ENCODE results near the gene ALPK3. TPM values are rescaled to one million over a fixed set of nuclear protein-coding genes. Genes with fewer than 3 reads are reported as not detected.

ALPK3 gene
- total and polyA plus RNA-seq, 2 donors (not counting 3 experiments of a cell fraction or from before 2014, with no cell fraction given), result 18.4 to 36.2 TPM

DNA sequence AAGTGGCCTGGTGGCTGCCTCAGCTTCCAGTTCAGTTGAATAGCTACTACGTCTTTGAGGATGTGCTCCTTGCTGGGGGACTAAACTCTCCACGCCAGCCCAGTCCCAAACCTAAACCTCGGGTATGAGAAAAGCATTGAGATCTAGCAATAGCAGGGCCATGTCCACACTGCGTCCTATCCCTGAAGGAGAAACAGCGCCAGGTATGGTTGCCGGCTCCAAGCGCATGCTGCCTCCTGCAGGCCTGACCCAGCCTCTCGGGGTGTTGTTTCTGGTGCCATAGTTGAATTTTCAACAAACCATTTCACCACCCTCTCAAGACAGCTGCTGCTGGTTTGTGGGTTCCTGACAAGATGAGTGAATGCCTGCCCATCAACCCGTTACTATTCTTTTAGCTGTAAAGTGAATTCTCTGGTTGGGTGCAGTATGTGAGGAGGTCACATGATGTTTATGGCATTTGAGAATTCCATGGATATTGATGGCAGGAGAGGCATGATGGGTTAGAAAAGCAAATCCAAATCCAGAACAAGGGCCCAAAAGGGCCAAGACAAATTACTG lies 54.4 kb downstream of the ALPK3 start:
- H4K20me1 ChIP-seq (replicated peaks; ENCODE audit: control insufficient read depth, extremely low read depth, insufficient read depth, low read length), result no peaks in the 10 kb centered on the region
- H3K9me3 ChIP-seq (replicated peaks; ENCODE audit: control insufficient read depth, insufficient read depth, low read length), result no peaks in the 10 kb centered on the region
- ChIA-PET POLR2A (no interaction called here), CTCF (interaction anchor here (1.9 to 3.1 kb wide), 1 partner anchor 57 kb away, joined by 12 read pairs; no protein-coding TSS in a partner anchor)
- H3K27me3 ChIP-seq (ENCODE audit: control insufficient read depth in 2 of 2, insufficient read depth in 2 of 2, low read length in 2 of 2), result no peaks in the 10 kb centered on the region
- H3K27ac ChIP-seq (ENCODE audit: insufficient read depth, low read depth, low read length), result no peak overlapping the region
- H3K9me1 ChIP-seq (replicated peaks; ENCODE audit: control insufficient read depth, extremely low read depth, insufficient read depth, low read length), result no peaks in the 10 kb centered on the region
- no peak overlapping the region for H3K4me2 ChIP-seq (ENCODE audit: insufficient read depth, low read length)
- H3K4me1 ChIP-seq (ENCODE audit: control insufficient read depth, extremely low read depth, insufficient read depth, low read length), result no peaks in the 10 kb centered on the region
- no peaks in the 10 kb centered on the region for H3K79me2 ChIP-seq (ENCODE audit: control insufficient read depth, insufficient read depth, low read length)
- intact Hi-C loops (cut with micrococcal nuclease) (no loop called here), dilution Hi-C loops (cut with MboI; ENCODE audit: extremely low pct_ligation_motif_present, low sequenced_read_pairs) (no loop called here)
- no TSS peak for BruUV-seq (replicated peaks)
- TF ChIP-seq POLR2AphosphoS5 (IDR thresholded peaks at IDR 0.05; ENCODE audit: insufficient read depth, low read depth, low read length) (no peak), FOS (IDR thresholded peaks at IDR 0.05; ENCODE audit: borderline replicate concordance, insufficient read depth, low read length) (no peak), JUN (IDR thresholded peaks at IDR 0.05; ENCODE audit: borderline replicate concordance, insufficient read depth, insufficient read length, low read depth) (no peak), MYC (IDR thresholded peaks at IDR 0.05; ENCODE audit: low read depth, low read length) (no peak), EZH2 (IDR thresholded peaks at IDR 0.05; ENCODE audit: borderline replicate concordance, low read depth, low read length, severe bottlenecking) (no peak), POLR2A (IDR thresholded peaks at IDR 0.05; ENCODE audit: low read depth, low read length) (no peak), GATA2 (IDR thresholded peaks at IDR 0.05; ENCODE audit: insufficient read depth, insufficient read length, low read depth, low read length) (no peak)
- TF ChIP-seq, protein P1, sequence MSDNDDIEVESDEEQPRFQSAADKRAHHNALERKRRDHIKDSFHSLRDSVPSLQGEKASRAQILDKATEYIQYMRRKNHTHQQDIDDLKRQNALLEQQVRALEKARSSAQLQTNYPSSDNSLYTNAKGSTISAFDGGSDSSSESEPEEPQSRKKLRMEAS (IDR thresholded peaks at IDR 0.05; ENCODE audit: insufficient read depth, insufficient read length), result no peak
- TF ChIP-seq, protein P2, sequence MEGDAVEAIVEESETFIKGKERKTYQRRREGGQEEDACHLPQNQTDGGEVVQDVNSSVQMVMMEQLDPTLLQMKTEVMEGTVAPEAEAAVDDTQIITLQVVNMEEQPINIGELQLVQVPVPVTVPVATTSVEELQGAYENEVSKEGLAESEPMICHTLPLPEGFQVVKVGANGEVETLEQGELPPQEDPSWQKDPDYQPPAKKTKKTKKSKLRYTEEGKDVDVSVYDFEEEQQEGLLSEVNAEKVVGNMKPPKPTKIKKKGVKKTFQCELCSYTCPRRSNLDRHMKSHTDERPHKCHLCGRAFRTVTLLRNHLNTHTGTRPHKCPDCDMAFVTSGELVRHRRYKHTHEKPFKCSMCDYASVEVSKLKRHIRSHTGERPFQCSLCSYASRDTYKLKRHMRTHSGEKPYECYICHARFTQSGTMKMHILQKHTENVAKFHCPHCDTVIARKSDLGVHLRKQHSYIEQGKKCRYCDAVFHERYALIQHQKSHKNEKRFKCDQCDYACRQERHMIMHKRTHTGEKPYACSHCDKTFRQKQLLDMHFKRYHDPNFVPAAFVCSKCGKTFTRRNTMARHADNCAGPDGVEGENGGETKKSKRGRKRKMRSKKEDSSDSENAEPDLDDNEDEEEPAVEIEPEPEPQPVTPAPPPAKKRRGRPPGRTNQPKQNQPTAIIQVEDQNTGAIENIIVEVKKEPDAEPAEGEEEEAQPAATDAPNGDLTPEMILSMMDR (IDR thresholded peaks at IDR 0.05; ENCODE audit: extremely low read depth in 1 of 2, insufficient read depth in 1 of 2, low read depth in 1 of 2, low read length in 2 of 2), result no peak
- peaks cover 0 to 19% of the 10 kb centered on the region in 2 experiments for H3K36me3 ChIP-seq (ENCODE audit: control insufficient read depth in 2 of 2, extremely low read depth in 1 of 2, insufficient read depth in 2 of 2, low read length in 2 of 2)
- H2AFZ ChIP-seq (ENCODE audit: low read depth, low read length), result no peak overlapping the region
- FAIRE-seq (no peak), DNase-seq (ENCODE audit: low read depth, low spot score) (no peak)
- H3K9ac ChIP-seq (replicated peaks; ENCODE audit: extremely low read depth, insufficient read depth, low read length), result no peak overlapping the region
- no peak overlapping the region for H3K4me3 ChIP-seq (replicated peaks in 1 of 3; ENCODE audit: insufficient read depth in 1 of 3, low read depth in 1 of 3, low read length in 3 of 3)

Data from endothelial cell of umbilical vein (primary cell).